ENCODE results near the gene SIRT6.
"Not testable (repeated sequence)": the region's sequence is repeated elsewhere in the genome, so short reads cannot be mapped to it uniquely, and the experiment has no call there.

SIRT6 gene

GRCh38 chr19:4174213-4174894 is 8.0 kb downstream of the SIRT6 start:
- DNase-seq (ENCODE audit: low read depth): no peak

GRCh38 chr19:4173479-4174212 is 8.7 kb downstream of the SIRT6 start:
- DNase-seq (ENCODE audit: low read depth): no peak

DNA sequence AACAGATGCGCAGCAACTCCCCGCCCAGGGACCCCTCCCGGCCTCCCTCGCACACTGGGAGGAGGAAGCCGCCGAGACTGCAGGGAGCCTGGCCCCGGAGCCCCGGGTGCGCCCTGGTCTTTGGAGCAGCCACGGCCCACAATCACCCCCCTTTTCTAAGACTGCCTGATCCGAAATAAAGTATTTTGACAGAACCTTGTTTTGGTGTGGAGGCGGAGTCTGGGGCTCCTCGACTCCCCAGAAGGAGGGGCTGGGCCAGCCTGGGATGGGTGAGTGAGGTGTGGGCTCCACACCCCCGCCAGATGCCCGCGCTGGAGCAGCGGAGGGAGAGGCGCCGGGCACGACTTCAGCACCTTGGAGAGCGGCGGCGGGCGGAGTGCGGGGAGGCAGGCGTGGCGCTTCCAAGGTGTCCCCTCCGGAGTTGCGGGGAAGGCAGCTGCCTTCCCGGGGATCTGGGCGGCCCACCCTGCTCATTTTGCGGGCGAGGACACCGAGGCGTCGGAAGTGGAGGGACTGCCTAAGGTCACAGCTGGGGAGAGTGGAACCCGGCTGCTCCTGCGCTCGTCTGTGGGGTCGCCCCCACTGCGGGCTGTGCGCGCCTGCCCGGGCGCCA is 9.4 kb downstream of the SIRT6 start:
- DNase-seq (ENCODE audit: low read depth): peak; percentile 39

- DNase-seq (ENCODE audit: low read depth): no peak
Observed at GRCh38 chr19:4171676-4172075, 10.7 kb downstream of the SIRT6 start.

- DNase-seq (ENCODE audit: low read depth): no peak
Observed at GRCh38 chr19:4164262-4164661, 18.1 kb downstream of the SIRT6 start.

DNA sequence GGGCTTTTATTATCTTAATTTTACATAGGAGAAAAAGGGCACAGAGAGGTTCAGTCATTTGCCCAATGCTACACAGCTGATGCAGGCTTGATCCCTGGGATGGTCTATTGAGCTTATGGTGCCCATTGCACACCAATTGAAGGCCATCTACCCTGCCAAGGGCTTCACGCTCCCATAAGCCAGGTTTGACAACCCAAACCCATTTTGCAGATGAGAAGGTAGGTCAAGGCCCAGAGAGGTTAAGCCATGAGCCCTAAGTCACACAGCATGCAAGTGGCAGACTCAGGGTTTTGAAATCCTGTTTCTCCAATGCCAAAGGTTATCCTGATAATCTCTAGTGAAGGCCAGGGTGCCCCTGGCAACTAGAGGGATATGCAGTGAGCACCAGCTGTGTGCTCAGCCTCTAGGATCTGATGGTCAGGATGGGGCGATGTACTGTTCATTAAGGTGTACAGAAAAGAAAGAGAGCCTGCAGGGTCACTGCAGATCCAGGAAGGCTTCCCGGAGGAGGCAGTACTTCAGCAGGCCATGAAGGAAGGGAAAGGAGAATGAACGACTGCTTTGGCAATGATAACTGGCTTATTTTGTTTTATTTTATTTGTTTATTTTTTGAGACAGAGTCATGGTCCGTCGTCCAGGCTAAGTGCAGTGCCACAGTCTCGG is 20.8 kb downstream of the SIRT6 start:
- no peak for DNase-seq (ENCODE audit: low read depth)

DNA sequence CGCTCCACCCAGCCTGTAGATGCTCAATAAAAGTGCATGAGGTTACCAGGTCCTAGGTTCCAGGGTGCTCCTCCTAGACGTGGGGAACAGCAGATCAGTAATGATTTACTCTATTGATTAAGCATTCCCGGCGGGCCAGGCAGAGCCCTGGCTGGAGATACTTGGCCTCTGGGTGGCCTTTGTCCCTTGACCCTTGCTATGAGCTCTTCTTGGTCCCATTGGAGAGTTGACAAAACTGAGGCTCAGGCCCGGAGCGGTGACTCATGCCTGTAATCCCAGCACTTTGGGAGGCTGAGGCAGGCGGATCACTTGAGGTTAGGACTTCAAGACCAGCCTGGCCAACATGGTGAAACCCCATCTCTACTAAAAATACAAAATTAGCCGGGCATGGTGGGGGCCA is 24.4 kb downstream of the SIRT6 start:
- DNase-seq (ENCODE audit: low read depth): not testable (repeated sequence)

DNA sequence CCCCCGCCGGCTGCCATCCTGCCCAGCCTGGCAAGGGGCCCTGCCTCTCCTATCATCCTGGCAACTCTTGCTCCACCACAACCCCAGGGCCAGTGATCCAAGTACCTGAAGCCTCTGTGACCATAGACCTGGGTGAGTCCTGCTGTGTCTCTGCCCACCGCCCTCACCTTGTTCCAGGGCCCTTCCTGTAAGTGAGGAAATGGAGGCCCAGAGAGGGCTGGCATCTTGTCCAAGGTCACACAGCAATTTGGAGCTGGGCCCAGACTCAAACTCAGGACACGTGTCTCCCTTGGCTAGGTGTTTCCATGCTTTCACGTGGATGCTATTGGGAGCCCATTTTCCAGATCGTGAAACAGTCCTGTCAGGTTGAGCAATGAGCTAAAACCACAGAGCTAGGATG is 25.2 kb downstream of the SIRT6 start:
- DNase-seq (ENCODE audit: low read depth): no peak

DNA sequence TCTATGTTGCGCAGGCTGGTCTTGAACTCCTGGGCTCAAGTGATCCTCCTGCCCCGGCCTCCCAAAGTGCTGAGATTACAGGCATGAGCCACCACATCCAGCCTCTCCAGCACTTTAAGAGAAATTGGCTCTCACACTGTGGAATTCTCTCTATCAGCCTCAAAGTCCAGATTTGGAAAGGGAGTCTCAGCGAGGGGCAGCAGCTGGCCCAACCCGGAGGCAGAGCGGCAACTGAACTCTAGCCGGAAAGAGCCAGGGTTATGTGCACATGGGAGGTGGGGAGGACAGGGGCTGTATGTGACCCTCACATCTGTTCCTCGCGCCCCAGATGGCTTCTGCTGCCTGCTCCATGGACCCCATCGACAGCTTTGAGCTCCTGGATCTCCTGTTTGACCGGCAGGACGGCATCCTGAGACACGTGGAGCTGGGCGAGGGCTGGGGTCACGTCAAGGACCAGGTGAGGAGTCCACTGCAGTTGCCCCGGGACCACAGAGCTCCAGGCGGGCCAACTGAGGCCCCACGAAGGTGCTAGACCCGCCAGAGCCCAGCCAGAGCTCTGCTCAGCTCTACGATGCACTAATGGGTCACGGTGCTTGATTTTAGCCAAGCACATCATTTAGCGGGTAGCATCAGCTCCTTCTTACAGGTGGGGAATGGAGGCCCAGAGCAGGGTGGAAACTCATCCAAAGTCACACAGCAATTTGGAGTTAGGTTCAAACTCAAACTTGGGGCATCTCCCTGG is 27.6 kb downstream of the SIRT6 start:
- DNase-seq (ENCODE audit: low read depth): no peak

DNA sequence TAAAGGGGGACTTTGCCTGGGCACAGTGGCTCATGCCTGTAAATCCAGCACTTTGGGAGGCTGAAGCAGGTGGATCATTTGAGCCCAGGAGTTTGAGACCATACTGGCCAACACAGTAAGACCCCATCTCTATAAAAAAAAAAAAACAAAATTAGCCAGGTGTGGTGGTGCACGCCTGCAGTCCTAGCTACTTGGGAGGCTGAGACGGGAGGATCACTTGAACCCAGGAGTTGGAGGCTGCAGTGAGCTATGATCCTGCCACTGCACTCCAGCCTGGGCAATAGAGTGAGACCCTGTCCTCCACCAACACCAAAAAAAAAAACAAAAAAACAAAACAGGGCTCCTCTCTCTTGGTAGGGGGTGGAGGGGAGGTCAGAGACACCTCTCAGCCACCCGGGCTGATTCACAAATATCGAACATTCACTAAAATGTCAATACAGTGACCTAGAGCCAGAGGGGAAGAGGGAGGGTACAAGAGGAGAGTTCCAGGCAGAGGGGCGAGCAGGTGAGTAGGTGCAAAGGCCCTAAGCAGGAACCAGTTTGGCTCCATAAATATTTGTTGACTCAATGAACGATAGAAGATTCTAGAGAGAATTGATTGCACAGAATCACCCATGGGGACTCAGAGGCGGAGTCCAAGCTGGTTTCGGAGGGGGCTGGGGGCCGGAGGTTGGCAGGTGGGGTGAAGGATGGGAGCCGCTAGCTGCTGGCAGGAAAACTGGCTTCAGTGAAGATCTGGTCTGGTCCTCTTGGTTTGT is 29.9 kb downstream of the SIRT6 start:
- no peak for DNase-seq (ENCODE audit: low read depth)

- DNase-seq (ENCODE audit: low read depth): no peak
Observed at GRCh38 chr19:4151623-4152022, 30.7 kb downstream of the SIRT6 start.

DNA sequence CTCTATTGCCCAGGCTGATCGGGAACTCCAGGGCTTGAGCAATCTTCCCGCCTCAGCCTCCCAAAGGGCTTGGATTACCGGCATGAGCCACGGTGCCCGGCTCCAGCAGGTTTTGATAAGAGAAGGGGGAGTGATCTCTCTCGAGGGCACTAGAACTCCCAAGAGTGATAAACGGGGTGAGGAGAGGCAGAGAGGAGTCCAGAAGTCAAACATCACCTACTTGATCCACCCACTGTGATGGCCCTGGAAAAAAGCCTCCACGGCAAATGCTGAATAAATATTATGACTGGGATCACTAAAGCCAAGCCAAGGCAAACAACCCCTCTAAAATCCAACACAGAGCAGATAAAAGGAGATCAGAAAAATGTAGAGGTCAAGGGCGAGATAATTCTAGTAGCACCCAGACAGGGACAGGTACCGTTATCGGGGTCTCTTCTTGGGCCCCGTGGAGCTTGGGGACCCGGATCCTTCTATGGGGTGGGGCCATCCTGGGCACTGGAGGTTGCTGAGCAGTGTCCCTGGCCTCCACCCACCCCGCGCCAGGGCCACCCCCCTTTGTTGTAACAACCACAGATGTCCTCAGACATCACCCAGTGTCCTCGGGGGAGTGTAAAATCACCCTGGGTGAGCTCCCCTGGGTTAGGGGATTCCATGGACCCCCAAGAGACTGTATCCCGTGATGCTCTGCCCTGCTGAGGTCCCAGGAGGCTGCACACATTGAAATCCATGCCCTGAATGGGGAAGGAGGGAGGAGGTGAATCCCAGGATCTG is 32.7 kb downstream of the SIRT6 start:
- no peak for DNase-seq (ENCODE audit: low read depth)

- DNase-seq (ENCODE audit: low read depth): no peak
Observed at GRCh38 chr19:4144666-4145249, 37.6 kb downstream of the SIRT6 start.

- DNase-seq (ENCODE audit: low read depth): not testable (repeated sequence)
Observed at GRCh38 chr19:4142916-4143315, 39.4 kb downstream of the SIRT6 start.

DNA sequence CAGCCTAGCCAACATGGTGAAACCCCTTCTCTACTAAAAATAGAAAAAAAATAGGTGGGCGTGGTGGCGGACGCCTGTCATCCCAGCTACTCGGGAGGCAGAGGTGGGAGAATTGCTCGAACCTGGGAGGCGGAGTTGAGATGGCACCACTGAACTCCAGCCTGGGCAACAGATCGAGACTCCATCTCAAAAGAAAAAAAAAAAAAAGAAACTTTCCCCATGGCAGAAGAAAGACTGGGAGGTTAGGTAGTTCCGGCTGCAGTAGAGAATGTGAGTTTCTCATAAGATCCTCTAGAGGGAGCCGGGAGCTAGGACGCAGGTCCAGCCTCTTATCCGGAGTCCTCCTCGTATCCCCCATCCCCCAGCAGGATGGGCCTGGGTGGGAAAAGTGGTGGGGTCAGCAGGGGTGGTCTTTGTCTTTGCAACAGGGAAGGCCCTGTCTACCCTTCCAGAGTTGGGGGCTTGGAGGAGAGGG is 42.1 kb downstream of the SIRT6 start:
- no peak for DNase-seq (ENCODE audit: low read depth)

GRCh38 chr19:4139614-4140236 is 42.6 kb downstream of the SIRT6 start:
- DNase-seq (ENCODE audit: low read depth): peak; percentile 83

DNA sequence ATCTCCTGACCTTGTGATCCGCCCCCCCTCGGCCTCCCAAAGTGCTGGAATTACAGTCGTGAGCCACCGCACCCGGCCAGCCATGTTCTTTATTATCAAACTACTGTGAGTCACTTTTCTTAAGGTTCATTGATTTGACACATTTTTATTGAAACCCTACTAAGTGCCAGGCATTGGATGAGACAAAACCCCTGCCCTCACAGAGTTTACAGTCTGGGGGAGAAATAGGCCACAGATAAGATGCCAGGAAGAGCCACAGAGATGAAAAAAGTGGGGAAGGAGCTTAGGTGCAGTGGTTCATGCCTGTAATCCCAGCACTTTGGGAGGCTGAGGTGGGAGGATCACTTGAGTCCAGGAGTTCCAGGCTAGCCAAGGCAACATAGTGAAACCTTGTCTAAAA is 43.9 kb downstream of the SIRT6 start:
- no peak for DNase-seq (ENCODE audit: low read depth)

- DNase-seq (ENCODE audit: low read depth): no peak
Observed at GRCh38 chr19:4136680-4137088, 45.7 kb downstream of the SIRT6 start.

DNA sequence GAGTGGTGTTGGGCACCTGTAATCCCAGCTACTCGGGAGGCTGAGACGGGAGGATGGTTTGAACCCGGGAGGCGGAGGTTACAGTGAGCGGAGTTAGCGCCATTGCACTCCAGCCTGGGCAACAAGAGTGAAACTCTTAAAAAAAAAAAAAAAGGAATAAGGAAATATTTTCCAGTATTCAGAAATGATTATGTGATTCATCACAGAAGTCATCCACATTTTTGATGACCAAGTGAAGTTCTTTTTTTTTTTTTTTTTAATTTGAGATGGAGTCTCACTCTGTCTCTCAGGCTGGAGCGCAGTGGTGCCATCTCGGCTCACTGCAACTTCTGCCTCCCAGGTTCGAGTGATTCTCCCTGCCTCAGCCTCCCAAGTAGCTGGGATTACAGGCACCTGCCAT is 47.0 kb downstream of the SIRT6 start:
- DNase-seq (ENCODE audit: low read depth): not testable (repeated sequence)

DNA sequence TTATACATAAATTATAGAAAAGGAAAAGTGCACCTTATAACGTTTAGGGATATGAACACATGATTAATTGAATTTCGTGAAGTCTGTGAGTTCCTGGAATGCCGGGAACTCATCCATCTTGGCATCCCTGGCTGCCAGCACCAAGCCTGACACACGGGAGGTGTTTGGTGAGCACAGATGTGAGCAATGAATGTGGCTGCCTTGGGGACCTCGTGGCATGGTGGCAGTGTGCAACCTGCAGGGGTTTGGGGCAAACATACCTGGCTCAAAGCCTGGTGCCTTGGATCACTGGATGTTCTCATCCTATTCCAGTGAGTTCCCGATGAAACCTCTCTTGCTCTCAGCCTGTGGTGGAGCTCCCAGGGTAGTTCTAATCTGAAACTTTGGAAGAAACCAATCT is 48.0 kb downstream of the SIRT6 start:
- DNase-seq (ENCODE audit: low read depth): no peak

Data from activated T-cell treated with anti-CD3 and anti-CD28 coated beads for 24 hours (primary cell).